NK-92 (cell line): Measurements from ENCODE around the gene RHOV.

Source experiments
- DNase-seq: peaks from one replicate; lab custom pipeline; 2025; ENCODE audit not compliant: unreplicated experiment; lab: John Stamatoyannopoulos, UW

The RHOV gene

DNA sequence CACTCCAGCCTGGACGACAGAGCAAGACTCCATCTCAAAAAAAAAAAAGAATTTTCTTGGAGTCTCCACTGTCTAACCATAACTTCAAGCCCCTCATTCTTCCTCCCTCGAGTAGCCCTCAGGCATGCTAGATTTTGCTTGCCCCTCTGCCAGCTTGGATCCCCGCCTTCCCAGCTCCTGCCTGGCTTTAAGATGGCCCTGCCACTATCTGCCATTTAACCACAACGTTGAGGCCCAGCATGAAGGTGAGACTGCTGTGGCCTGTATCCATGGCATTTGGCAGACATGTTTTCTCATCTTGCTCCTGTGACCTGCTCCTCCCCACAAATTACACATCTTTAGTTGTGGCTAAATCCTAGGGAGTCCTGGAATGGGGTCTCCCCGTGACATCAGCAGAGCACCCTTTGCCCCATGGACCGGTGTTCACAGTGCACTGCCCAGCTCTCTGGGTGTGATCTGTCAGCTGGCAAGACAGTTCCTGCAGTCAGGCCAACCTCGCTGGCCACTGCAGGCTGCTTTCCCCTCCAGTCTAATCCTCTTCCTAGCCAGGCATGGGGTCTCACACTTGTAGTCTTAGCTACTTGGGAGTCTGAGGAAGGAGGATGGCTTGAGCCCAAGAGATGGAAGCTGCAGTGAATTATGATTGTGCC, 30.6 kb upstream of the RHOV start:
- no peak for DNase-seq

DNA sequence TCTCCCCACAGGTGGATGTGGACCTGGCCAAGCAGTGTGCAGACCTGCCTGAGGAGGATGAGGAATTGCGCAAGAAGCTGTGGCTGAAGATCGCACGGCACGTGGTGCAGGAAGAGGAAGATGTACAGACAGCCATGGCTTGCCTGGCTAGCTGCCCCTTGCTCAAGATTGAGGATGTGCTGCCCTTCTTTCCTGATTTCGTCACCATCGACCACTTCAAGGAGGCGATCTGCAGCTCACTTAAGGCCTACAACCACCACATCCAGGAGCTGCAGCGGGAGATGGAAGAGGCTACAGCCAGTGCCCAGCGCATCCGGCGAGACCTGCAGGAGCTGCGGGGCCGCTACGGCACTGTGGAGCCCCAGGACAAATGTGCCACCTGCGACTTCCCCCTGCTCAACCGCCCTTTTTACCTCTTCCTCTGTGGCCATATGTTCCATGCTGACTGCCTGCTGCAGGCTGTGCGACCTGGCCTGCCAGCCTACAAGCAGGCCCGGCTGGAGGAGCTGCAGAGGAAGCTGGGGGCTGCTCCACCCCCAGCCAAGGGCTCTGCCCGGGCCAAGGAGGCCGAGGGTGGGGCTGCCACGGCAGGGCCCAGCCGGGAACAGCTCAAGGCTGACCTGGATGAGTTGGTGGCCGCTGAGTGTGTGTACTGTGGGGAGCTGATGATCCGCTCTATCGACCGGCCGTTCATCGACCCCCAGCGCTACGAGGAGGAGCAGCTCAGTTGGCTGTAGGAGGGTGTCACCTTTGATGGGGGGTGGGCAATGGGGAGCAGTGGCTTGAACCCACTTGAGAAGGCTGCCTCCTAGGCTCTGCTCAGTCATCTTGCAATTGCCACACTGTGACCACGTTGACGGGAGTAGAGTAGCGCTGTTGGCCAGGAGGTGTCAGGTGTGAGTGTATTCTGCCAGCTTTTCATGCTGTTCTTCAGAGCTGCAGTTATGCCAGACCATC, 28.8 kb upstream of the RHOV start:
- DNase-seq, result no peak

DNA sequence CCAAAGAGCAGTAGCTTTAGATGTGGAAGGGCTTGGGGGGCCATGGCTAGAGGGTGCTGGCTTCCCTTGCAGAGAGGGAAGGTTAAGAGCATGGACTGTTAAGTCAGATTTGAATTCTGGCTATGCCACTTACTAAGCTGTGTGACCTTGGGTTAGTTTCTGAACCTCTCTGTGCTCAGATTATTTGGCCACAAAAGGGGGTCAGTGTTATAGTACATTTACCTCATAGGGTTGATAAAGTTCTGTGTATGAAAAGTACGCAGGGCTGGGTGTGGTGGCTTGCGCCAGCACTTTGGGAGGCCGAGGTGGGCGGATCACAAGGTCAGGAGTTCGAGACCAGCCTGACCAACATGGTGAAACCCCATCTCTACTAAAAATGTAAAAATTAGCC, 27.0 kb upstream of the RHOV start:
- DNase-seq, result no peak

DNA sequence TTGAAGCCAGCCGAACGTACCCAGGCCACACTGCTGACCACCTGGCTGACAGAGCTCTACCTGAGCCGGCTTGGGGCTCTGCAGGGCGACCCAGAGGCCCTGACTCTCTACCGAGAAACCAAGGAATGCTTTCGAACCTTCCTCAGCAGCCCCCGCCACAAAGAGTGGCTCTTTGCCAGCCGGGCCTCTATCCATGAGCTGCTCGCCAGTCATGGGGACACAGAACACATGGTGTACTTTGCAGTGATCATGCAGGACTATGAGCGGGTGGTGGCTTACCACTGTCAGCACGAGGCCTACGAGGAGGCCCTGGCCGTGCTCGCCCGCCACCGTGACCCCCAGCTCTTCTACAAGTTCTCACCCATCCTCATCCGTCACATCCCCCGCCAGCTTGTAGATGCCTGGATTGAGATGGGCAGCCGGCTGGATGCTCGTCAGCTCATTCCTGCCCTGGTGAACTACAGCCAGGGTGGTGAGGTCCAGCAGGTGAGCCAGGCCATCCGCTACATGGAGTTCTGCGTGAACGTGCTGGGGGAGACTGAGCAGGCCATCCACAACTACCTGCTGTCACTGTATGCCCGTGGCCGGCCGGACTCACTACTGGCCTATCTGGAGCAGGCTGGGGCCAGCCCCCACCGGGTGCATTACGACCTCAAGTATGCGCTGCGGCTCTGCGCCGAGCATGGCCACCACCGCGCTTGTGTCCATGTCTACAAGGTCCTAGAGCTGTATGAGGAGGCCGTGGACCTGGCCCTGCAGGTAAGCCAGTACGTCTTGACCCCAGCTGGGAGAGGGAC, 26.4 kb upstream of the RHOV start:
- DNase-seq, result no peak

DNA sequence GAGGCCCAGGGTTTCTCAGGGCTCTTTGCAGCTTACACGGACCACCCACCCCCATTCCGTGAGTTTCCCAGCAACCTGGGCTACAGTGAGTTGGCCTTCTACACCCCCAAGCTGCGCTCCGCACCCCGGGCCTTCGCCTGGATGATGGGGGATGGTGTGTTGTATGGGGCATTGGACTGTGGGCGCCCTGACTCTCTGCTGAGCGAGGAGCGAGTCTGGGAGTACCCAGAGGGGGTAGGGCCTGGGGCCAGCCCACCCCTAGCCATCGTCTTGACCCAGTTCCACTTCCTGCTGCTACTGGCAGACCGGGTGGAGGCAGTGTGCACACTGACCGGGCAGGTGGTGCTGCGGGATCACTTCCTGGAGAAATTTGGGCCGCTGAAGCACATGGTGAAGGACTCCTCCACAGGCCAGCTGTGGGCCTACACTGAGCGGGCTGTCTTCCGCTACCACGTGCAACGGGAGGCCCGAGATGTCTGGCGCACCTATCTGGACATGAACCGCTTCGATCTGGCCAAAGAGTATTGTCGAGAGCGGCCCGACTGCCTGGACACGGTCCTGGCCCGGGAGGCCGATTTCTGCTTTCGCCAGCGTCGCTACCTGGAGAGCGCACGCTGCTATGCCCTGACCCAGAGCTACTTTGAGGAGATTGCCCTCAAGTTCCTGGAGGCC, 25.6 kb upstream of the RHOV start:
- DNase-seq, result no peak

DNA sequence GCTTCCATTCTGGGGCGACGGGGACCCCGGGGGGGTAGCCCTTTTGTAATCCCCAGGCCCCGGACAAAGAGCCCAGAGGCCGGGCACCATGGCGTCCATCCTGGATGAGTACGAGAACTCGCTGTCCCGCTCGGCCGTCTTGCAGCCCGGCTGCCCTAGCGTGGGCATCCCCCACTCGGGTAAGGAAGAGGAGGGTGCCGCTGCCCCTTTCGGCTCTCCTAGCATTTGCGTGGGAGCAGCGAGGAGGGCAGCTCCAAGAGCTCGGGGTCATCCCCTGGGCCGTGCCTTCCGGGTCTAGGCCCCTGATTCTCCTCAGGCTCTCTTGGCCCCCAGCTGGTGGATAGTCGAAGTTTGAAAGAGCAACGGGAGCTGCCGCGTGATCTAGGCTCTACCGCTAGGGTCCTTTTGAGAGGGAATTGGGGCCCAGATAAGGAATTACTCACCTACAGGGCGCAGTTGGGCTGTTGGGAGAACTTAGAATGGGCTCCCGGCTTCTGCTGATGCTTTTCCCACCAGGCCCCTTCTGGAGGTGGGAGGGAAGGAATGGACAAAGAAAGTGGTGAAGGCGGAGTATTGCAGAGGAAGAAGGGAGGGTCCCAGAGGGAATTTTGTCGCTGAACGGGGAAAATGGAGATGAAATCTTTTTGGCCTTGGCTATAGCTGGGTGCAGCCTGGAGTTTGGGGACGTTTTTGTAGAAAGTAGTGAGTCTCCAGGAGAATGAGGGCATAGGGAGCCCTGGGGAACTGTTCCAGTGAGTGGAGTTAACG, 20.8 kb upstream of the RHOV start:
- DNase-seq, result no peak

DNA sequence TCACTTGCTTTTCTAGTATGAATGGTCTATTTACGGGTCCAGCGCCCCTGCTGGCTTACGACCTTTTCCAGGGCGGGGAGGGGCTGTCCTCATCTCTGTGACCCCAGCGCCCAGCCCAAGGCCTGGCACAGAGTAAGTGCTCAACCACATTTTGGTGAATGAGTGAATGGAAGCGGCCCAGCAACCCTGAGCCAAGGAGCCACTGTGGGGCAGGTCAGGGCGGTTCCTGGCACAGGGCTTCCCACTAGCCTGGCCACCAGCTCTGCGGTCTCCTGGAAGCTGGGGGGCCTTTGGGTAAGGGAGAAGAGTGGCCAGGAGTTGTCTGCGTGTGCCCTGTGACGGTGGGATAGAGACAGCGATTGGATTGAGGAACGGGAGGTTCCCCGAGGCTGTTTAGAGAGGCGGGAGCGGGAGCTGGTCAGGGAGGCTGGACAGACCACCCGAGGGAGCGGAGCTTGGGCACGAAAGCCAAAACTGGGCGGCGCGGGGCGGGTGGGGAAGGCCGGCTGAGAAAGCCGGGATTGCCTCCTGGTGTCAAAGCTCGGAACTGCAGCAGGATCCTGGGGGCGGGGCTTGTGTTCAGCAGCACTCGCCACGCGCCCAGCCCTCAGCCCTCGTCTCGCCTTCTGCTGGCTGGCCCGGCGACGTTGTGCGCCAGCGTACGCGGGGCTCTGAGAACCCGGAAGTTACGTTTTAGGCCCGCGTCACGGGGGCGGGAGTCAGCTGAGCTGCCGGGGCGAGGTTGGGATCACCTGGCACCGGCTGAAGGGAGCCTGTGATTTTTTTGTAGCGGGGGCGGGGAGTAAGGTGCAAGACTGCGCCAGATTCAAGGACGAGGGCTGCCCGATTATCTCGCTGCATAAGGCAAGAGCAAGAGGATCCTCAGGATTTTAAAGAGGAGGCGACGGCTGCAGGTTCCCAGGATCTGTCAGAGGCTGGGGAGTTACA, 20.0 kb upstream of the RHOV start, which contains the start of gene VPS18:
VPS18 (plus strand) TSS at position 718 of the 948 bp plus-strand sequence. CDS start 319 bp downstream, outside the sequence.
- peak; percentile 83 for DNase-seq

DNA sequence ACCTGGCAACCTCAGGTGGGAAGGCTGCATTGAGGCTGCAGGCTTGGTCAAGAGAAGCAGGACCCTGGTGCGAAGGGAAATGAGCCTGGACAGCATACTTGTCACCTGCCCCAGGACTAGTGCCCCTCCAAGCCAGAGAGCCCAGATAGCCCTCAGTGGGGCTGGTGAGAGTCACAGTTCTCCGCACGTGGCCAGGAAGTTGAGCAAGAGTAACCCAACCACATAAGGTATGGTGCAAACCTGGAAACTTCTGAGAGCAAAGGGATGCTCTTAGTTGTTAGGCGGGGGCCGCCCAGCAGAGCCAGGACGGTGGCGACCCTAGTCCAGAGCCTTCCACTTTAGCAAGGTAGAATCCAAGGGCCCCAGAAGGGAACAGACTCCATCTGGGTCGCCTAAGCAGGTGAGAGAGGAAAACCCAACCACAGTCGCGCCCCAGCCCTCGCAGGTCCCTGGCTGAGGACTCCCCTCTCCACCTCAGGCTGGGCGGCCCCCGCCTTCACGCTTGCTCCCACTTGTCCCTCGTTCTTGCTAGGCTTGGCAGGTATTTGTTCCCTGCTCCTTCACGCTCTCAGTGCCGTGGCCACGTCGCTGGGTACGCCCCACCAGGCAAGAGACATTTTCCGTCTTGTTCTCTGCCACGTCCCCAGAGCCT, 19.1 kb upstream of the RHOV start:
- no peak for DNase-seq

DNA sequence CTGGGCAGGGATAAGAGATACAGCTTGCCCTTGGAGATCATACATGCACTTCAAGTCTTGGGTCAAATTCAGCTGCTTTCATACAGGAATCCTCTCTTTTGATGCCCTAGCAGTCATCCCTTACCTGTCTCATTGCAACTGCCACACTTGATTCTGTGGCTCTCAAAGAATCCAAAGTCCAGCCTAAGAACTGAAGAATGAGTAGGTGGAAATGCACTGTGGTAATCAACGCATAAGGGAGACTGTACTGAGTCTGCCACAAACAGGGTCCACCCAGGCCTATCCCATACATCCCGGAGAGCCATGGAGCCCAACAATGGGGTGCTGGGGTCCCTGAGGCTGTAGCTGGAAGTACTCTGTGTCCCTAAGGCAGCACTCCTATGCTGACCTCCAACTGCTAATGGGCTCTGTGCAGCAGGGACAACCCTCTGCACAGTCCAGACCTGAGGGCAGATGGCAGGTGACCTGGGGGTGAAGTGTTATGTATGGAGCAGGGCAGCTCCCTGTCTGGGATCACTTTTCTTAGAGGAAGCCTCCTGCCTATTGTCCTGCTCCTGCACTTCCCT, 18.5 kb upstream of the RHOV start:
- no peak for DNase-seq

DNA sequence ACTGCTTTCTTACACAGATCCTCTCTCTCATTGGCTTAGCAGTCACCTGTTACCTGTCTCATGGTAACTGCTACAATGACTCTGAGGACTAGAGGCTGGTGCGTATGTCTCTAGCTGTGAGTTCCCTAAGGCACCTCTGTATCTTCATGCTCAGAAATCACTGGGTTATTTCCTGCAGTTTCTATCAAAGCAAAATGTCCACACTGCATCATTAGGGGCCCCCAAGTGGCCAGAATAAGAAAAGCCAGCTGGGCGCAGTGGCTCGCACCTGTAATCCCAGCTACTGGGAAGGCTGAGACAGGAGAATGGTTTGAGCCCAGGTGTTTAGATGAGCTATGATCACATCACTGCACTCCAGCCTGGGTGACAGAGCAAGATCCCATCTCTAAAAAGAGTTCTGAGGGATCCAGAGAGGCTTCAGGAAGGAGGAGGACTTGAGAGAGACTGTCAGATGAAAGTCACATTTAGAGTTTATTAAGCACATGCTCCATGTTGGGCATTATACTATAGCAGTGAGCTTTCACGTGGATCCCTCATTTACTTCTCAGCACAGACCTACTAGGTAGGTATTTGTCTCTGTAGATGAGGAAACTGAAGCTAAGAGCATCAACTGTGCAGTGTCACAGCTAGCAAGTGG, 17.9 kb upstream of the RHOV start:
- no peak for DNase-seq

DNA sequence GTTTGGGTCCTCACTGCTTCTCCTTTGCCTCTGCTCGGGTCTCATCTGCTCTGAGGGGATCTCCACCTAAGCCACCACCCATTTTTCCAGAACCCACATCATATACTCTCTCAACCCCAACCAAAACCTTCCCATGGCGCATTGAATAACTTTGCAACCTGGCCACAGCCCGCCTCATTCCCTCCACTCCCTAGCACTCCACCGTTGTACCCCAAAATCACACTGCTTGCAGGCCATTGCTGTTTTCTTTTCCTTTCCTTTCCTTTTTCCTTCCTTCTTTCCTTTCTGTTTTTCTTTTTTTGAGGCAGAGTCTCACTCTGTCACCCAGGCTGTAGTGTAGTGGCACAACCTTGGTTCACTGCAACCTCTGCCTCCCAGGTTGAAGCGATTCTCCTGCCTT, 17.1 kb upstream of the RHOV start:
- DNase-seq, result no peak

DNA sequence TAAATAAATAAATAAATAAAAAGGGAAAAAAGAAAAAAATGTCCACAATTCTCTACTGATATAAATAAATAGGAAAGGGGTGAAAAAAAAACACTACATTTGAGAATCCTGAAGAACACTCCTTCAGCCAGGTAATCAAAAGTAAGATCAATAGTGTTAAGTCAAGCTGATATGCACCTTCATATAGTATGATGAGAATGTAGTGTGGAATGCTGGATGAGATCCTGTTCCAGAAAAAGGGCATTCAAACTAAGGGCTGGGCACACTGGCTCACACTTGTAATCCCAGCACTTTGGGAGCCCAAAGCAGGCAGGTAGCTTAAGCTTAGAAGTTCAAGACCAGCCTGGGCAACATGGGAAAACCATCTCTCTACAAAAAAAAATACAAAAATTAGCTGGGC, 15.1 kb upstream of the RHOV start:
- DNase-seq, result no peak

DNA sequence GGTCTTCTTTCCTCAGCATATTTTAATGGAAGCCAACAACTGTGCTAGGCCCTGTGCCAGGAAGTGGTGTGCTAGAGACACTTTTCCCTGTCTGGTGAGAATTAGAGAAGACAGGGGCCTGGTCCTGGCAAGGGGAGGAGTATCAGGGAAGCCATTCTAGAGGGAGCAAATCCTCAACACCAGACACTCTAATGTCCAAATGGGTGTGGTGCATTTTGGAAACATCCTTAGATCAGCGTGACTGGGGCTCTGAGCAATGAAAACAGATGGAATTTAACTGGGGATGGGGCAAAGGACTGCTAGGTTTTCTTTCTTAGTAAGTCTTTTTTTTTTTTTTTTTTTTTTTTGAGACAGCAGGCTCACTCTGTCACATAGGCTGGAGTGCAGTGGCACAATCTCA, 12.6 kb upstream of the RHOV start:
- DNase-seq, result no peak

DNA sequence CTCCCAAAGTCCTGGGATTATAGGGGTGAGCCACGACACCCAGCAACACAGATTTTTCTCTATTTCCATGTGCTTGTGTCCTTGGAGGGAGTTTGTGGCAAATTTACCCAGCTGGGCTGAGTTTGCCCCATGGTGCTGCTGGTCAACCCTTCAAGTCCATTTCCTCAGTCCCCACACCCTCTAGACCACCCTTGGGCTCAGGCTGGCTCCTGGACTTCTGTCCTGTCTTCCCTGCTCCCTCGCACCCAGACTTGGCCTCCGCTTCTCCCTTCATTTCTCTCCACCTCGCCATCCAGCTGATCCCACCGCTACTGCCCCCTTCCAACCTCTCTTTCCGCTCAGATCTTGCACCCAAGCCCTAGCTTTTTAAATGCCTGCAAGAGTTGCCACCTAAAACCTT, 7.3 kb upstream of the RHOV start:
- DNase-seq, result no peak

DNA sequence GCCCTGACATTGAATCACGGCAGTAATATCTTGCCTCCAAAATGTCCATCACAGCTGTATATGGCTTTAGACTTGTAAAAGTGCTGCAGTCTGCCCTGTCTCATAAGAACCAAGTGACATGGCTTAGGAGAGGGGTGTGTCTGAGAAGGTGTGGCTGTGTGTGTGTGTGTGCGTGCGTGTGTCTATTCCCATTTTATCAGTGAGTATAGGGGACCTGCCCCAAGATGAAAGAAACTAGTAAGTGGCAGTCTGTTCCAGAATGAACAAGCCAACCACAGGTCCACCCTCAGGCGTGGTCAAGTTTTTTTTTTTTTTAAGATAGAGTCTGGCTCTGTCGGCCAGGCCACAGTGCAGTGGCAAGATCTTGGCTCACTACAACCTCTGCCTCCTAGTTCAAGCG, 5.6 kb upstream of the RHOV start:
- DNase-seq, result no peak

DNA sequence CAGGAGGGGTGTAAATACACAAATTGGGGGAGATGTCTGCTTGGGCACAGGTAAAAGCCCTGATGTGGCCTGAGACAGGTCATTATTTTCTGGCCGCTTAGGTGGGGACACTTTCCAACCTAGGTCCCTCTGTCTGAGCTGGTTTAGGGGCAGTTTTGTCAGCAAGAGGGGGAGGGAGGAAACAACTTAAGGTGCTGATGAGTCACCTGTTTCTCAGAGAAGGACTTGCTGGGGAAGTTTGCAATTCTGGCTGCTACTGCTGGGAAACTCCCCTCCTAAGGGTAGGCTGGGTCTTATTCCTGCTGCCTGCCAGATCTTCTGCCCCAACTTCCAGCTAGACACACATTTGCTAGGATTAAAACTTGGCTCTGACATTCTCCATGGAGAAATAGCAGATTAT, 4.8 kb upstream of the RHOV start:
- no peak for DNase-seq

DNA sequence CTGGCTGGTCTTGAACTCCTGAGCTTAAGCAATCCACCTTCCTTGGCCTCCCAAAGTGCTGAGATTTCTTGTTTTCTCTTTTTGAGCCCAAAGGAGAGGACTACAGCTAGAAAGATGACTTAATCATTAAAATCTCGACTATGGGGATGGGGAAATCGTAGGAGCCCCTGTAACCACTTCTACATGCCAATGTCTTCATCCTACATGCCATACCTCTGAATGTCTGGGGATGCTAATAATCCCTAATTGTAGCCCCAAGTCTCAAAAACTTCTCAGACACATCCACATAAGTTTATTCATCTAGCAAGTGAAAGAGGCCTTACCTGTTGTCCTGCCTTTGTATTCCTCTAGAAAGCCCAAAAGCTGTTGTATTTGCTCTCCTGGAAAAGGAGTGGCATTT, 3.7 kb upstream of the RHOV start:
- DNase-seq, result no peak
